AG04450 (cell line): ENCODE measurements around the gene BOK. TPM values are rescaled to one million over a fixed set of nuclear protein-coding genes. Genes with fewer than 3 reads are reported as not detected.
"Not testable (repeated sequence)": the region's sequence is repeated elsewhere in the genome, so short reads cannot be mapped to it uniquely, and the experiment has no call there.

Experiments
- CTCF ChIA-PET: fragments of 300-600, 350-600 bp; formaldehyde crosslinking; extraction: SDS; loops from one replicate; lab custom pipeline; 2022; ENCODE audit warnings: antibody characterized with exemption, inconsistent platforms; lab: Charles Lee
- POLR2A ChIA-PET: fragments of 350-600 bp; formaldehyde crosslinking; extraction: SDS; loops from one replicate; lab custom pipeline; 2021; ENCODE audit warnings: antibody characterized with exemption, inconsistent platforms; lab: Yijun Ruan, JAX
- DNase-seq: peaks from one replicate; pipeline ENCODE4 v3.0.0-alpha.2; 2011; ENCODE audit warnings: low read depth, low spot score
- H3K27ac ChIP-seq: one replicate; pipeline ENCODE4 v1.5.1; 2012; ENCODE audit warnings: low read depth, low read length, control low read depth
- H3K27me3 ChIP-seq: one replicate; pipeline ENCODE4 v1.6.0; 2012; ENCODE audit warnings: low read length; ENCODE audit not compliant: control insufficient read depth, insufficient read depth
- H3K4me3 ChIP-seq: 2 replicates; pipeline ENCODE4 v1.5.1; 2011; ENCODE audit warnings: mild to moderate bottlenecking, low read depth, low read length, control low read depth
- H3K9me3 ChIP-seq: 2 replicates; pipeline ENCODE4 v1.5.1; 2012; ENCODE audit warnings: low read length; ENCODE audit not compliant: control insufficient read depth, insufficient read depth
- CTCF ChIP-seq: IDR thresholded peaks from 2 replicates; pipeline ENCODE4 v1.5.1; 2011; ENCODE audit warnings: low read depth, low read length, control low read depth, inconsistent platforms
- polyA plus RNA-seq: library from polyadenylated mRNA; depleted of rRNA; stranded (reverse); fragments of >200 nt; gene quantifications from 2 replicates; pipeline ENCODE4 v1.2.3, GENCODE V29; 2011

Gene BOK
- polyA plus RNA-seq, 1 experiment, result 18.6 TPM

GRCh38 chr2:241570961-241571581 is 12.5 kb downstream of the BOK start:
- Histone ChIP-seq H3K27me3 (no peaks in the 10 kb centered on the region), H3K9me3 (no peaks in the 10 kb centered on the region; the same call in 1 of the 2 replicates), H3K27ac (no peak overlapping the region), H3K4me3 (no peak overlapping the region)
- CTCF ChIA-PET, result no interaction called here
- POLR2A ChIA-PET, result no interaction called here
- no peak for TF ChIP-seq CTCF
- DNase-seq, result no peak

- CTCF ChIA-PET, result no interaction called here
- H3K27me3 ChIP-seq, result no peaks in the 10 kb centered on the region
- no peaks in the 10 kb centered on the region; the same call in 1 of the 2 replicates for H3K9me3 ChIP-seq
- H3K4me3 ChIP-seq, result no peak overlapping the region
- no peak for TF ChIP-seq CTCF
- DNase-seq, result no peak
- POLR2A ChIA-PET, result no interaction called here
- H3K27ac ChIP-seq, result no peak overlapping the region
These were observed 13.5 kb downstream of the BOK start for GRCh38 chr2:241571821-241572620.

GRCh38 chr2:241572915-241573651 is 14.5 kb downstream of the BOK start:
- H3K27ac ChIP-seq, DNase-seq, CTCF ChIA-PET, H3K27me3 ChIP-seq, POLR2A ChIA-PET, H3K4me3 ChIP-seq, H3K9me3 ChIP-seq: not testable (repeated sequence)

- no peaks in the 10 kb centered on the region for H3K27me3 ChIP-seq
- no peak for TF ChIP-seq CTCF
- POLR2A ChIA-PET, result interaction anchor here (0.7 kb wide), 1 partner anchor 66 kb away, joined by 4 read pairs; no protein-coding TSS in a partner anchor
- H3K9me3 ChIP-seq, result no peaks in the 10 kb centered on the region; the same call in 1 of the 2 replicates
- H3K4me3 ChIP-seq, result no peak overlapping the region
- no peak for DNase-seq
- CTCF ChIA-PET, result no interaction called here
- H3K27ac ChIP-seq, result no peak overlapping the region
These were observed 15.2 kb downstream of the BOK start for GRCh38 chr2:241573741-241574140.

- no peak for DNase-seq
- POLR2A ChIA-PET, result no interaction called here
- CTCF ChIA-PET, result no interaction called here
These were observed 16.5 kb downstream of the BOK start for GRCh38 chr2:241574911-241575623.

More at GRCh38 chr2:241574911-241575623, 16.5 kb downstream of the BOK start:
- peaks cover 9% of the 10 kb centered on the region for H3K9me3 ChIP-seq
- no peak overlapping the region for H3K4me3 ChIP-seq
- no peaks in the 10 kb centered on the region for H3K27me3 ChIP-seq
- TF ChIP-seq CTCF, result no peak
- H3K27ac ChIP-seq, result no peak overlapping the region
